DMS53 treated with DMSO at 0.1 percent for 48 hours (cell line): ENCODE measurements around the gene PITX2.

Experiments used
- DNase-seq: peaks from one replicate; lab custom pipeline; 2025; ENCODE audit not compliant: unreplicated experiment; lab: John Stamatoyannopoulos, UW

PITX2 gene

DNA sequence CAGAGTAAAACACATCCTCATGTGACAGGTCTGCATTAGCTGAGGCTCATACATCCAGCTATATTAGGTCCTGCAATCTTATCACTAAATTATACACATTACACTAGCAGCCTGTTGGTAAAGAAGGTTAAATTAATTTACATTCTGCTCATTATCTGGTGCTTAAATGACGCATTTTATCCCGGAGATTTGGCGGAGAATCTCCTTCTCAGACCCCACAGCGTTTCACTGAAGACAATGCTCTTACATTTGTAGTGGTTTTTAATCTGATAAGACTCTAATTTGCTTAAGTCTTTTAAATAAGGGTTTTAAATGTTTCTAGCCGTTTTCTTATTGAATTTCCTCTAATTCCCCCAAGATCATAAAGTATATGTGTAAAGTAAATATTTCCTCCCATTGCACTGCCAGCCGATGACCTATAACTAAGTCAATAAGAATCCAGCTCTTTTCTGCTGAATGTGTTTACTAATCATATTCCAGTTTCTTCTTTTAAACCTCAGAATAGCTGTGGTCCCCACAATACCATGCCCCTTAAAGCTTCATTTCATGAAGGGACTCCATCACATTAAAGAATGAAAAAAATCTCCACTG lies 2.1 kb upstream of the PITX2 start:
- DNase-seq: no peak

DNA sequence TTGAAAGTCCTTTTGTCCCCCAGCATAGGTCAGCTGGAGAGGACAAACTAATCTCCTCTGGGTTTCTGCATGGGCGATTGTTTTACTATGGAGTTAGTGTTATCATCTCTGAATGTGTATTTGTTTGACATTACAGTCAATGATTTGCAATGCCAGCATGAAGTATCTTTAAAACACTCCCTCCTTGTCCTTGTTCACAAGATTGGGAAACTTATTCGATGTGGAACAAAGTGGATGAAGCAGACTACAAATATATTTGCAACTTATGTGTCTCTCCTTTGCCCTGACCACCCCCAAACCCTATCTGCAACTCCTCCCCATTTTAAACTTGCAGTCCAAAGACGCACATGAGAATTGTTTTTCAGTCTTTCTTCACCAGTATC lies 1.5 kb upstream of the PITX2 start:
- no peak for DNase-seq

DNA sequence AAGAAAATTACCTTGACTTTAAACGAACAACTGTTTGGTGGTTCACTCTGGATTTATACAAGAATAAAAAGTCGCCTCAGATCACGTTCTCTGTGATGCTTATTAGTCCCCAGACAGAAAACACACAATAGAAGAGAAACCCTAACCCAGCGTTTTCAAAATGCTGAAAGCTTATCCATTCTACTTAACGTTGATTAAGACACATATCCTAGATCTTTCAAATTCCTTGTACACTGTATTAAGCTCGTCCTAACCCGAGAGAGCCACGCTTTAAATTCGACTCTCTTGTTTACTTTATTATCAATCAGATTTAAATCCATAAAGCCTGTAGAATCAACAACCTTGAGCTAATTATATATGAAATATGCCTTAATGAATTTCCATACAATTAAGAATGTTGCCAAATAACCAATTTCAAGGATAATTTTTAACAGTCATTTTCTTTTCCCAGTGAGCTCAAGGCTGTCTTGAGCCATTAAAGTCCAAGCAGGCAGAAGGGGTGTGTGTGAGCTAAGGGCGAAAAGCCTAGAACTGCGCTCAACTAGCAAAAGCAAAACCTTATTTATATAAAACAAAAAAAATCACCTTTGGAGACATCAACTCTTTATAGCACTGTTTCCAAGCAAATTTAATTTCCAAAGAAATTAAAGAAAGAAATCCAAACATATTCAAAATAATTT lies 981 bp upstream of the PITX2 start:
- no peak for DNase-seq

DNA sequence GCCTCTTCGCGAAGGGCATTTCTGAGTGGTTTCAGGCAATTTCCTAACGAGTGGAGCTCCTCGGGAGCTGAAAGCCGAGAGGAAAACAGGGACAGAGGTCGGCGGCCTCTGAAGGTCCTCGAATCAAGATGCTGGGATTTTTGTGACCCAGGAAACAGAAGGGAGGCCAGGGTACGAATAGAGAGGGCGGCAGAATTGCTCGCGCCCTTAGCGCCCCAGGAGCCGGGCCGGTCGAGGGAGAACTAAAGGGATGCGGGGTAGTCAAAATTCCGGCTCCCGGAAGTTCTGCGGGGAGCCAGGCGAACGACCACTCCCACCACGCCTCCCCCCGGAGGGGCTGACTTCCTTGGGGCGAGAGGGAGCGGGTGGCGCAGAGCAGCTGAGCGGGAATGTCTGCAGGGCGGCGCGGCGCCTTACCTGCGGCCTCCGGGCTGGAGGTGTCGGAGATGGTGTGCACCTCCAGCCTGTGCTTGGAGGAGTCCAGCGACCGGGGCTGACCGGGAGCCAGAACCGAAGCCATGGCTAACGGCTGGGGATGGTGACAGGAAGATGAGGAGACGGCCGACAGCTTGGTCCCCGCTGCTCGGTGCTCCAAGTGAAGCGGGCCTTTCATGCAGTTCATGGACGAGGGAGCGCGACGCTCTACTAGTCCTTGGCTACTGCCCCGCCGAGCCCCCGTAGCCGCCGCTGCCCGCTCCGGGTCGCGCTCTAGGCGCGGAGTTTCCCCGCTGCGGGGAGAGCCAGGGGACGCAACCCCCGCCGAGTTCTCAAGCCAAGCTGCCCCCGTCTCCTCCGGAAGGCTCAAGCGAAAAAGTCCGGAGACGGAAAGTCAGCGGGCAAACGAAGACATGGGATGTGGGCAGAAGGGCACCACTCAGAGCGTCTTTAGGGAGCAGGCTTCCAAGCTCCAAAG lies 782 bp downstream of the PITX2 start:
- peak; percentile 12 for DNase-seq

DNA sequence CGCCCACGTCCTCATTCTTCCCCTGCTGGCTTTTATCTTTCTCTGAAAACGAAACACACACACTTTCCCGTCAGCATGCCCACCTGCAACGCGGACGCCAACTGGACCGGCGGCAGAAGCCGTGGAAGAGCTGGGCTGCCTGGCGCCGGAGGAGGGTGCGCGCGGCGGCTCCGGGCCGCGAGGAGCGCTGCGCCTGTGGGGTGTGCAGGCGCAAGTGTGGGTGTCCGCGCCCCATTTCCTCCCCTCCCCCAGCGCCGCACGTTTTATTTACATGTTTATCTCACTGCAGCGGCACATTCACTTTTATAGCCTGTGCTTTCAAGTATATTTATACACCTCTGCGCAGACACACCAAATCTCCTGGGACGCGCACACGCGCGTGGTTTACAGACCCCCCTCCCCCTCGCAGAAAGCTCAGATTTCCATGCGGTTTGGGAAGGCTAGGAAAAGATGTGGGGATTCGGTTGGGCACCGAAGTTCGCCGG lies 1.5 kb downstream of the PITX2 start:
- no peak for DNase-seq

DNA sequence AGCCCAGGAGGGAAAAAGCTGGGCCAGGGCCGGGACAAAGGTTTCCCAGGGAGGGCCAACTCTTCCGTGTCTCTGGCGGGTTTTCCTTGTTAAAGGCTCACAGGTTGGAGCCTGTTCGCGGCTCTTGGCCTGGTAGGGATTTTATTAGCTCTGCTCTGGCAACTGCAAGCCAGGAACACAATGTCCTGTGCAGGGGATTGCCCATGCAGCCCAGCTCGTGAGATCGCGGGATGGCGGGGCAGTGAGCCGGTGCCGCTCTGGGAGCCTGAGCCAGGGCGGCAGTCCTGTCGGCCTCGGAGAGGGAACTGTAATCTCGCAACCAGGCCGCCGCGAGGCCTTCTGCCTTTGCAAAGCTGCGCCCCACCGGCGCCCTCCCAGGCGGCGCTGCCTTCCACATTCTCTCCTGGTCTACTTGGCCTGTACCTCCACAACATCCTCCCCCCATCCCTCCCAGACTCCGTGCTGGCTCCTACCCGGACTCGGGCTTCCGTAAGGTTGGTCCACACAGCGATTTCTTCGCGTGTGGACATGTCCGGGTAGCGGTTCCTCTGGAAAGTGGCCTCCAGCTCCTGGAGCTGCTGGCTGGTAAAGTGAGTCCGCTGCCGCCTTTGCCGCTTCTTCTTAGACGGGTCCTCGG lies 2.1 kb downstream of the PITX2 start:
- no peak for DNase-seq

DNA sequence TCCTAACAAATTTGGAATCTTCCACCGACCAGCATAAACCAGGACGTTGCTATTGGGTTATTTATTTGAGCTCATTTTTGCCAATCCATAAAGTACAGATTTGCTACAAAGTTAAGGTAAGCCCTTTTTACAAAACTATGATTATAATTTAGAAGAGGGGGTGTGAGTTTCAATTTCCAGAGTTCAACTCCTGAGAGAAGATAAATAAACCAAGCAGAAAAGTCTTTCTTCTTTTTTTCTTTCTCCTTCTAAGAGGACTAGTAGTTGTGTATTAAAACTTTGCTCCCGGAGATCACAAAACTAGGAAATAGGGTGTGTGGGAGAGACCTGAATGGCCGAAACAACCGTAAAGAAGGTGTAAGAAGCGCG lies 2.6 kb downstream of the PITX2 start:
- no peak for DNase-seq

DNA sequence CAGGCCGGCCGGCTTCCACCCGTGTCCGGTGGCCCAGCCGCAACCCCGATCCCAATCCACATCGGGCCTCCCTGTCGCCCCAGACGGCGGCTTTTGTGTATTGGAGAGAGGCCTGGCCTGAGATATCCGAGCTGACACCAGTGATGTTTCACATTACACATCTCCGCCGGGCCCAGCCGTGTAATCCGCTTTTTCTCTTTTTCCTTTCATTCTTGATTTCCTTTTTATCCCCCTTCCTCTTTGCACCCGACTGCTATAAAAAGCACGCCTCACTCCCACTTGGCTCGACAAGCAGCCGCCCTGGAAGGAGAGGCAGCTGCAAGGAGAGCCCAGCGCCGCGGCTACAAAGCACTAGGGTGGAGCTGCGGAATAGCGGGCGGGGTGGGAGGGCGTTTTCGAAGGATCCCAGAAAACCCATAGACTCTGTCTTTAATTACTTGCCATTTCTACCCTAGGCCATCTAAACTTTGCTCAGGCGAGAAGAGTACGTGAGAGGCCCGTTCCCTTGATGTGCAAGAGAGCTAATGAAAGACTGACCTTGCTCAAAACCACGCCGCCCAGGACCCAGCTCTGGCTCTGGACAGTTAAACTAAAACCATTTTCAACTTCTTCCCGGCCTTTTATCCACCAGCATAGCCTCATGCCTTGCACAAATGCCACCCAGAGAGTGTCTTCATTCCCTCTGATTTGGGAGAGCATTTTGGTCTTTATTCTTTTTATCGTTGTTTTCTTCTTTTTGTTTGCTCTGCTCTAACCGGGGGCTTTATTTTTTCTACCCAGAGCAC lies 3.2 kb downstream of the PITX2 start:
- DNase-seq: no peak

DNA sequence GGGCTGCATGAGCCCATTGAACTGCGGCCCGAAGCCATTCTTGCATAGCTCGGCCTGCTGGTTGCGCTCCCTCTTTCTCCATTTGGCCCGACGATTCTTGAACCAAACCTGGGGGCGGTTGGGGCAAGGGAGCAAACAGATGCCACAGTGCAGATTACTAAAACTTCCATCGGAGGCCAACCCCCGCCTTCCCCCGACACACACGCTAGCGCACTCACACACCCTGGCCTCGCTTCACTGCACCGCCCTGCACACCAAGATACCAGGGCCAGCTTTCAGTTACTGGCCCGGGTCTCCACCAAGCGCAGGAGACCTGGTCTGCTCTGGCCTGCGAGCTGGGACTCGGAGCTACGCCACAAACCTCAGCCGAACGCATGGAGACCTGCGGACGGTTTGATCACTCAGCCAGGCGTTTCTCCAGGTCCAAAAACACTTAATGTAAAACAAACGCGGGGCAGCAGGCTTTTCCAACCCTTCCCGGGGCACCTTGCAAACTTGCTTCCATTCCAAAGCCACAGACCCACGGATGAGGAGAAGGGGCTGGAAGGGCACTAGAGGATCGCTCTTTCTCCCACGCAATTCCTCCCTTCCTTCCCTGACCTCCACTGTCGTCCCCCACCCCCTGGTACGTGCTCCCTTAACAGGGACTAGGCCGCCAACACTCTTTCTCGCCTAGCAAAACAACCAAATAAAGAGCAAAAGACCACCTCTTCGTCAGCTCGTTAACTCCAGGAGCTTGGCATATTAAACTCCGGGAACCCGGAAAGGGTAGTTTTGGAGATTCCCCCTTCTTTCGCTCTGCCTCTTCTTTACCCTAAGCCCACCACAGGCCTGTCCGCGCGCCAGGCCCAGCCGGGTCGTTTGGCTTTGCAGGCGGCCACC lies 4.1 kb downstream of the PITX2 start:
- DNase-seq: no peak

DNA sequence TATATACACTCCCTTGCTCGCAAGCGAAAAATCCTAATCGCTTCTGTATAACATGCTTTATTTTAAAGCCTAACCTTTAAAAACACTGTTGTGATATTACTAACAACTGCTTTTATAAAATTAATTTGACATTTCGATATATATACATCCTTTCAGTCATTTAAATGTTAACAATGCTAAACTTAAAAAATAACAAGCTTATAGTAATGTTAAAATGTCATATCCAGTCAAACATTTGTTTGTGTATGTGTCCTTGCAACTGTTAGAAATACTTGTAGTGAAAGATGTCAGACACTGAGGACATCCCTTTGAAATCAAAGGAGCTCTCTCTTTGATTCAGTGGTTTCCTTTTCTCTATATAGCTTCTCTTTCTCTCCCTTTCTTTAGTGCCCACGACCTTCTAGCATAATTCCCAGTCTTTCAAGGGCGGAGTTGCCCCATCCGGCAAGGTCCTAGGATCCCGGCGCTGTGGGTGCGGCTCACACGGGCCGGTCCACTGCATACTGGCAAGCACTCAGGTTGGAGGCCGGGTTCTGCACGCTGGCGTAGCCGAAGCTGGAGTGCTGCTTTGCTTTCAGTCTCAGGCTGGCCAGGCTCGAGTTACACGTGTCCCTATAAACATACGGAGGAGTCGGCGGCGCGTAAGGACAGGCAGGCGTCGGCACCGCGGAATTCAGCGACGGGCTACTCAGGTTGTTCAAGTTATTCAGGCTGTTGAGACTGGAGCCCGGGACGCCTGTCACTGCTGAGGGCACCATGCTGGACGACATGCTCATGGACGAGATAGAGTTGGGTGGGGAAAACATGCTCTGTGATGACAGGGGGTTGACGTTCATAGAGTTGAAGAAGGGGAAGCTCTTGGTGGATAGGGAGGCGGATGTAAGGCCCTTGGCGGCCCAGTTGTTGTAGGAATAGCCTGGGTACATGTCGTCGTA lies 5.0 kb downstream of the PITX2 start:
- DNase-seq: no peak

DNA sequence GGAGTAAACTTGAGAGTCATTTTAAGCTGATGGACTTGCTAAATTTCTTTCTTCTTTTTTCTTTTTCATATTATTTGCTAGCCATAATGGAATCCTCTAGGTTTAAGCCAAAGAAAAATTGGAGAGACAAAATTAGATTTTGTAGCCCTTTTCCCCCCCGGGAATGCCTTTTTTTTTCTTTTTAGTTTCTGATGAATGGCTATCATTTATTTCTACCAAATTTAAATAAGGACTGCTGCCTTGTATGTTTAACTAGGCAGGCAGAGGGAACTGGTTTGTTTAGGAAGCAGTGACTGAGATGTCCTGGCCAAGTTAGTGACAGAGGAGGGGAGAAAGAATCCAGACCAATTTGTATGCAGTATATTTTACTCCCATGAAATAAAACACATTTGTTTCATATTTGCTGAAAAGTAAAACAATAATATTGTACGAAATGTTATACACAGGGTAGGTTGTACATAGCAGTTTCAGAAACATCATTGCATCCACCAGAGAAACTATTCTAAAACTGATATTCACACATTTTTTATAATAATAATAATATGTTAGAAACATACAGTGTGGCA lies 5.7 kb downstream of the PITX2 start:
- DNase-seq: no peak

DNA sequence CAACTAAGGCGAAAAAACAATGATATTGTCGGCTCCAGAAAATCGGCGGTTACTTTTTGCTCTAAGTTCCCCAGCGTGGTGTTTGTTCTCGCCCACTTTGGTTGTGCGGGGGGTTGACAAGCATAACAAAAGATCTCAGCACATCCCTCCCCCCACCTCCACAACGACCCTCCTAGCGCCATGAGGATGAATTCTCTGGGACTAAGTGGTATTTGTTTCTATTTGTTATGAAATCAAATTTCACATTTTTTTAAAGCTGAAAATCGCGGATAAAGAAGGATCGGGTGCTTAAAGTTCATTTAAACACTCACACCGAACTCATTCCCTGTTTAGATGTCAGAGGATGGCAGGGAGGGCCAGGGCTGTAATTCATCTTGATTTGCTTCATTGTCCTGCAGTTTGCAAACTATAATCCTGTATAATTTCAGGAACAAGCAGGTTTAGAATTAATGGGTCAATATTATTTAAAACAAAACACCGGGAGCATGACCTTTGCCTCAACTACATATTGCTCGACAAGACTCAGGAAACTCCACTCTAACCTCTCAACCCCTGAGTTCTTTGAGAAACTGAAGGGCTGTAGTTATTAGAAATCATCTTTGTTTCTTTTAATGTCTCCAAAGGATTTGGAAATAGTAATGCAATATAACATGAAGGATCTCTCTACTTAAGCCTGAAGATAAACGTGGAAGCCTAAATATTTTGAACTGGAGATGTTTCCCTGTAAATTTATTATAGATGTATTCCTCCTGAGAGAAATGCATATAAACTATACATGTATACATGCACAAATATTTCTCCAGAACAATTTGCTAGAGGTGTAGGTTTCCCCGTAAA lies 6.4 kb downstream of the PITX2 start:
- DNase-seq: no peak

DNA sequence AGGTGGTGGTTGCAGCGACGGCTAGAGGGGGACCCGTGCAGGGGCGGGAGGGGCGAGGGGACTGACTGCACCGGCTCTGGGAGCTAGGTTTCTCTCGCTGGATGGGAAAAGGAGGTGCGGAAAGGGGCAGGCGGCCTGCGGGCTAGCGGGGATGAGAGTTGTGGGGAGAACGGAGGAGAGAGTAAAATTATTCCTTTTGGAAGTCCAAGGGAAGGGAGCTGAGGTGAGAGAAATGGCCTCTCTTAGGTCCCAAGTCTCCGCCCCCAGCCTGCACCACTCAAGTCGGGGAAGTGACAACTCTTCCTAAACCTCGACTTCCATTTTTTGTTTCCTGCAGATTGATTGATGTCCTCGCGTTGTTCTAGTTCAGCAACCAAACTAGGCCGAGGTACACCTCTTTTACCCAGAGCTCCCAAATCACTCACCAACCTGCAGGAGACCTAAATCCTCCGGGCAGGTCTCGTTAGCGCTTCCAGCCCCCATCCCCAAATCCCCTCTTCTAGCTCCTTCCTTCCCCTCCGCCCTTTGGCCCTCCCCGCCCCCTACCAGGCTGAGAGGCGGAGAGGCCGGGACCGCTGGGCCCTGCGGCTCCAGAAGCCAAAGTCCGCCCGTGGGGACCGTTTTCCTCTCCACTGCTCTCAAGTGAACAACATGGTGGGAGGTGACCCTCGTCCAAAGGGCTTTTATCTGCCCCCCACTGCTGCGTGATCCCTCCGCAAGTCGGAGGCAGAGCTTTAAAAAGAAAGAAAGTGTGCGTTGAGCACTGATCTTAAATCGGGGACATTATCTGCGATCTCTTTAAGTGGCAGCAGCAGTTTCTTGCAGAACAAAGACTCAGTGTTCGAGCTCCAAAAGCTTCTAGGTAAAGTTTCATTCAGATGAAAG lies 7.3 kb downstream of the PITX2 start:
- no peak for DNase-seq

DNA sequence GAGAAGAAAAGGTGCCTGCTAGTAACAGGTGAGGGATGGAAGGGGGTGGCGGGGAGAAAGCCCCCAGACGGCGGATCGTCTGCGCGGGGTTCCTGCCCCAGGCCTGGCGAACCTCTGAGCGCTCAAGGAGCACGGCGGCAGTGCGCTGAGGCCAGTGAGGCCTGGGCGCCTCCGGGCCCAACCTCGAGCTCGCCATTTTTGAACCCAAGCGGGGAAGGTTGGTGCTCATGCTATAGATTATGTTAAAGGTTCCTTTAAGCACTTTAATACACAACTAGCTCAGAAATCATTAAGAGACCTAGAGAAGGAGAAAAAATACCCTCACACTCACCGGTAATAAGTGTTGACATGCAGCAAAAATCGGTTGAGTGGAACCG lies 7.9 kb downstream of the PITX2 start:
- DNase-seq: no peak

DNA sequence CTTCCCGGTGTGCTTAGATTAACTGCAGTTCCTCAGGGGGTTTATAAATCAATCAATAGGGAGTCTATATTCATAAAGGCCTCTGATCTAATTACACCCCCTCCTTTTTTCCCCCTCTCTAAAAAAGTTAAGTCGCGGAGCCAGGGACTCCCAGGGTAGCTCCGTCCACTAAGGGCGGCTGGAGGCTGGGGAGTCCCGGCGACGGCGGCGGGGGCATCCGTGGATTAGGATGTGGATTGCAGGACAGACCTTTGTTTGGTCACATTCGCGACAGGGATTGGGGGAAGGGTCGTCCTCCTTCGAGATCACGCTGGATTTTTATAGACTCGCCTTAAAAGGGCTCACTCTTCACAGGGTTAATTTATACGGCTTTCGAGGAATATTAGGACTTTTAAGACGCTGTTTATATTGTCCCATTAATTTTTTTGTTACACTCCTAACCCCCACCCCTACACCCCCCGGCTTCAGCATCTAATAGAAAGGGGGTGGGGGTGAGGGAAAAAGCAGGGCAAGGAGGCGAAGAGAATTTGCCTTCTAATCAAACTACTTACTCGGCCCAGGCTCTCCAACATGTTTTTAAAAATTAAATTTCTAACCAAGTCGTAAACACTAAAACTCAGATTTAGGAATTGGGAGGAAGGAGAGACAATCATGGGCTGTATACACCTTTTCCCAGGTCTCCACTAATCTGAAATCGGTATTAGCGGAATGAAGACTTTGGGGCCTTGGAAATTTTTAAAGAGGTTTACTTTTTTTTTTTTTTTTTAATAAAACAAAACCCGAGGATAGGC lies 8.5 kb downstream of the PITX2 start:
- no peak for DNase-seq

DNA sequence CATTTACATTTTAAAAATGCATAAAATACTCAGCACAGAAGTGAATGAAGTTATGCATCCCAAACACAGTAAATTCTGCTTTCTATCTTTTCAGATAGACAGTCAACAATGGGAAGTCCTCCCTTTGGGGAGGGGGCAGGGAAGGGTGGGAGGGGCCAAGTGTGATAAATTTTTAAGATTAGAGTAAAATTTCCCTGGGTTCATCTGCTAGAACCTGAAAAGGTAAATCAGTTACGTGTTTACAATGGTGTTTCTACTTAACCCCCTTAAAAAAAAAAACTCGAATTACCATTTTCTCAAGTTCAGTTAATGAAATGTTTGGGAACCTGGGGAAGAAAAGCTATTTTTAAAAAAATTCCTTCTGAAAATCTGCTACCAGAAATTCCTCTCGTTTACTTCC lies 9.1 kb downstream of the PITX2 start:
- DNase-seq: no peak
